Neural crest cell (in vitro differentiated cells): ENCODE data around the gene LPCAT4. TPM values are rescaled to one million over a fixed set of nuclear protein-coding genes. Genes with fewer than 3 reads are reported as not detected.

ENCODE experiments used
- DNase-seq: peaks from one replicate; pipeline ENCODE4 v3.0.0; 2021; ENCODE audit warnings: low read depth, mixed read lengths, low spot score
- H3K27ac Mint-ChIP-seq: one replicate; pipeline ENCODE4 v1.8.0; 2021; ENCODE audit warnings: mild to moderate bottlenecking, mixed read lengths; ENCODE audit not compliant: unreplicated experiment
- H3K27me3 Mint-ChIP-seq: 2 replicates; pipeline ENCODE4 v1.8.0; 2021; ENCODE audit warnings: low read depth, mild to moderate bottlenecking, mixed read lengths
- H3K36me3 Mint-ChIP-seq: 2 replicates; pipeline ENCODE4 v1.8.0; 2021; ENCODE audit warnings: low read depth, mild to moderate bottlenecking, mixed read lengths
- H3K4me1 Mint-ChIP-seq: 2 replicates; pipeline ENCODE4 v1.8.0; 2021; ENCODE audit warnings: mixed read lengths
- H3K4me3 Mint-ChIP-seq: one replicate; pipeline ENCODE4 v1.8.0; 2021; ENCODE audit warnings: mild to moderate bottlenecking, mixed read lengths
- H3K9me3 Mint-ChIP-seq: 2 replicates; pipeline ENCODE4 v1.8.0; 2021; ENCODE audit warnings: mixed read lengths
- total RNA-seq: library from RNA; stranded (reverse); gene quantifications from 2 replicates; pipeline ENCODE4 v1.2.1, GENCODE V29; 2021
- TF ChIP-seq, protein P1 (sequence below): fragments of 200-600 bp; sonication (generic); conservative IDR thresholded peaks from 2 replicates; pipeline ENCODE4 v1.5.0; 2021; ENCODE audit warnings: antibody characterized with exemption, mild to moderate bottlenecking

The LPCAT4 gene
- total RNA-seq, 1 donor from 2014 or later, result 57.3 TPM

GRCh38 chr15:34361278-34361677 is 5.7 kb downstream of the LPCAT4 start:
- H3K27me3 Mint-ChIP-seq, result no peaks in the 10 kb centered on the region
- H3K36me3 Mint-ChIP-seq, result peaks cover 2% of the 10 kb centered on the region
- H3K4me3 Mint-ChIP-seq, result no peak overlapping the region
- H3K4me1 Mint-ChIP-seq, result peaks cover 10% of the 10 kb centered on the region
- DNase-seq, result no peak
- TF ChIP-seq, protein P1, sequence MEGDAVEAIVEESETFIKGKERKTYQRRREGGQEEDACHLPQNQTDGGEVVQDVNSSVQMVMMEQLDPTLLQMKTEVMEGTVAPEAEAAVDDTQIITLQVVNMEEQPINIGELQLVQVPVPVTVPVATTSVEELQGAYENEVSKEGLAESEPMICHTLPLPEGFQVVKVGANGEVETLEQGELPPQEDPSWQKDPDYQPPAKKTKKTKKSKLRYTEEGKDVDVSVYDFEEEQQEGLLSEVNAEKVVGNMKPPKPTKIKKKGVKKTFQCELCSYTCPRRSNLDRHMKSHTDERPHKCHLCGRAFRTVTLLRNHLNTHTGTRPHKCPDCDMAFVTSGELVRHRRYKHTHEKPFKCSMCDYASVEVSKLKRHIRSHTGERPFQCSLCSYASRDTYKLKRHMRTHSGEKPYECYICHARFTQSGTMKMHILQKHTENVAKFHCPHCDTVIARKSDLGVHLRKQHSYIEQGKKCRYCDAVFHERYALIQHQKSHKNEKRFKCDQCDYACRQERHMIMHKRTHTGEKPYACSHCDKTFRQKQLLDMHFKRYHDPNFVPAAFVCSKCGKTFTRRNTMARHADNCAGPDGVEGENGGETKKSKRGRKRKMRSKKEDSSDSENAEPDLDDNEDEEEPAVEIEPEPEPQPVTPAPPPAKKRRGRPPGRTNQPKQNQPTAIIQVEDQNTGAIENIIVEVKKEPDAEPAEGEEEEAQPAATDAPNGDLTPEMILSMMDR, result no peak
- H3K27ac Mint-ChIP-seq, result no peak overlapping the region
- H3K9me3 Mint-ChIP-seq, result no peaks in the 10 kb centered on the region

- Mint-ChIP-seq H3K4me3 (no peak overlapping the region), H3K36me3 (peaks cover 2% of the 10 kb centered on the region), H3K4me1 (peaks cover 1% of the 10 kb centered on the region)
Measured at GRCh38 chr15:34360298-34360697, 6.7 kb downstream of the LPCAT4 start.

DNA sequence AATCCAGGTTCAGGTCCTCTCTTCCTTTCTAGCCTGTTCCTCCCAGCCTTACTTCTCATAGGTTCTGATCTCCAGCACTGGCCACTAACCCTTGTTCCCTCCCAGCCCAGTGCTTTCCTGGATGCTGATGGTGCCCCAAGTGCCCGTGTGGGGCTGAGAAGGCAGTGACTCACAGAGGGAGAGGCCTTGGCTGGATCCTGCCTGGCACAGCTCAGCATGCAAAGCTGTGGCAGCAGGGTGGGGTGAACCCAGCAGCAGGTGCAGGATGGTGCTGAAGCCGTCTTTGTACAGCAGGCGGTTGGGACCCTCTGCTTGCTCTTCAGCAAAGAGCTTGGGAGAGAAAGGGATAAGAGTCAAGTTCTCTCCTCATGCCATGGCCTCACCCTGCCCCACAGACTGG is 7.6 kb downstream of the LPCAT4 start:
- no peak overlapping the region for H3K27ac Mint-ChIP-seq
- no peaks in the 10 kb centered on the region for H3K4me1 Mint-ChIP-seq
- no peak overlapping the region for H3K4me3 Mint-ChIP-seq
- no peaks in the 10 kb centered on the region for H3K27me3 Mint-ChIP-seq
- H3K36me3 Mint-ChIP-seq, result peaks cover 2% of the 10 kb centered on the region
- TF ChIP-seq, protein P1, result no peak
- DNase-seq, result no peak
- no peaks in the 10 kb centered on the region for H3K9me3 Mint-ChIP-seq

More at GRCh38 chr15:34360298-34360697, 6.7 kb downstream of the LPCAT4 start:
- no peak overlapping the region for H3K27ac Mint-ChIP-seq
- no peaks in the 10 kb centered on the region for H3K9me3 Mint-ChIP-seq
- TF ChIP-seq, protein P1, result no peak
- DNase-seq, result no peak
- H3K27me3 Mint-ChIP-seq, result no peaks in the 10 kb centered on the region

GRCh38 chr15:34358948-34359347 is 8.0 kb downstream of the LPCAT4 start:
- Mint-ChIP-seq H3K4me3 (no peak overlapping the region), H3K9me3 (no peaks in the 10 kb centered on the region), H3K27me3 (no peaks in the 10 kb centered on the region), H3K4me1 (no peaks in the 10 kb centered on the region), H3K27ac (no peak overlapping the region), H3K36me3 (peaks cover 2% of the 10 kb centered on the region)
- no peak for DNase-seq
- TF ChIP-seq, protein P1, result no peak

- Mint-ChIP-seq H3K27me3 (no peaks in the 10 kb centered on the region), H3K4me3 (no peak overlapping the region), H3K4me1 (no peaks in the 10 kb centered on the region), H3K27ac (no peak overlapping the region), H3K9me3 (no peaks in the 10 kb centered on the region), H3K36me3 (peaks cover 2% of the 10 kb centered on the region)
- no peak for DNase-seq
- TF ChIP-seq, protein P1, result peak; percentile 48
Measured at GRCh38 chr15:34358367-34358766, 8.6 kb downstream of the LPCAT4 start.

DNA sequence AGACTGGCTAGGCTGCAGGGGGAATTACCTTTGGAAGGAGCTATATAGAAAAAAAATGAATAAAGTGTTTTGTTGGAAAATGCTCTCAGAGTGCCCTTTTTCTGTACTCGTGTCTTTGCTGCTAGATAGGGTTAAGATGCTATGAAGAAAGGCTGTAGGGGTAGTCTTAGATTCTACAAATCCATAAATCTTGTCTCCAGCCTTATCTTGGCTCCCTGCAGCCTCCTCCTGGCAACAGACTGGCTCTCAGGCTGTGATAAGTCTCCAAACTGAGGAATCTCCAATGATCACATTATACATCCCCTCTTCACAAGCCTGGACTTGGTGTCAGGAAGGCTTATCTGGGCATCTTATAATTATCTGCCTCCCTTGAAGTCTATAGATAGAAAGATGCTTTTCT is 9.3 kb downstream of the LPCAT4 start:
- H3K27ac Mint-ChIP-seq, result no peak overlapping the region
- no peaks in the 10 kb centered on the region for H3K27me3 Mint-ChIP-seq
- H3K4me3 Mint-ChIP-seq, result no peak overlapping the region
- no peak for DNase-seq
- TF ChIP-seq, protein P1, result no peak
- no peaks in the 10 kb centered on the region for H3K4me1 Mint-ChIP-seq
- H3K36me3 Mint-ChIP-seq, result peaks cover 2% of the 10 kb centered on the region
- no peaks in the 10 kb centered on the region for H3K9me3 Mint-ChIP-seq
